GM12878 (cell line): ENCODE data around the gene CPSF4L. TPM values are rescaled to one million over a fixed set of nuclear protein-coding genes. Genes with fewer than 3 reads are reported as not detected.

Source experiments
- ATAC-seq: fragments of 200-7000 bp; cut with Tn5 transposase; 3 replicates; pipeline ENCODE4 v1.9.1; 2020; ENCODE audit warnings: mild to moderate bottlenecking, moderate library complexity
- BruUV-seq: library from RNA; stranded (reverse); fragments of 400-500 nt; replicated peaks from 2 replicates; lab custom pipeline; 2021; lab: Mats Ljungman, UMichigan
- CTCF ChIA-PET: fragments of 300-600 bp; sonication (Branson Sonifier 250); formaldehyde crosslinking; extraction: SDS; loops from one replicate; lab custom pipeline; 2021; ENCODE audit warnings: inconsistent platforms; lab: Yijun Ruan, JAX
- POLR2A ChIA-PET: fragments of 350-600 bp; formaldehyde crosslinking; extraction: SDS; loops from one replicate; lab custom pipeline; 2021; ENCODE audit warnings: inconsistent platforms; lab: Charles Lee
- RAD21 ChIA-PET: fragments of 300-600 bp; sonication (Branson Sonifier 250); formaldehyde crosslinking; loops from one replicate; lab custom pipeline; 2023; ENCODE audit warnings: antibody characterized with exemption; ENCODE audit not compliant: unreplicated experiment; lab: Charles Lee
- SMC1A ChIA-PET: fragments of 300-600 bp; sonication (Branson Sonifier 250); formaldehyde crosslinking; loops from one replicate; lab custom pipeline; 2023; ENCODE audit not compliant: unreplicated experiment, uncharacterized antibody; lab: Charles Lee
- DNase-seq: peaks from one replicate; pipeline ENCODE4 v3.0.0-alpha.2; 2011; ENCODE audit warnings: low read depth, low spot score
- FAIRE-seq: peaks from 3 replicates; lab custom pipeline; 2011; peaks lifted over from hg19 to GRCh38; lab: Jason Lieb, UNC
- H2AFZ ChIP-seq: 2 replicates; pipeline ENCODE4 v1.6.0; 2011; ENCODE audit warnings: low read depth, low read length, control low read depth; ENCODE audit not compliant: control insufficient read depth
- H3K27ac ChIP-seq: 2 replicates; pipeline ENCODE4 v1.5.1; 2011; ENCODE audit warnings: control low read depth; ENCODE audit not compliant: control insufficient read depth, insufficient read depth
- H3K27me3 ChIP-seq, 2 experiments: replicated peaks in 1 of 2; 2 replicates each; pipeline versions ENCODE4 v1.6.0 to v1.6.1; 2011; ENCODE audit warnings: low read length in 1 of 2; ENCODE audit not compliant: control insufficient read depth in 2 of 2, insufficient read depth in 2 of 2
- H3K36me3 ChIP-seq, 2 experiments: 2 replicates each; pipeline ENCODE4 v1.5.1; 2011; ENCODE audit warnings: low read length in 1 of 2; ENCODE audit not compliant: control insufficient read depth in 2 of 2, insufficient read depth in 2 of 2
- H3K4me1 ChIP-seq: 2 replicates; pipeline ENCODE4 v1.6.1; 2011; ENCODE audit warnings: mild to moderate bottlenecking, low read length, moderate library complexity, mixed read lengths; ENCODE audit not compliant: control insufficient read depth, insufficient read depth
- H3K4me2 ChIP-seq: 2 replicates; pipeline ENCODE4 v1.6.0; 2011; ENCODE audit warnings: control low read depth; ENCODE audit not compliant: control insufficient read depth, insufficient read depth
- H3K4me3 ChIP-seq: fragments of 200-600 bp; sonication (generic); 2 replicates; pipeline ENCODE4 v1.5.1; 2016
- H3K79me2 ChIP-seq: 2 replicates; pipeline ENCODE4 v1.6.0; 2011; ENCODE audit warnings: low read length; ENCODE audit not compliant: control insufficient read depth, insufficient read depth
- H3K9ac ChIP-seq: 2 replicates; pipeline ENCODE4 v1.8.0; 2011; ENCODE audit warnings: low read length, control low read depth, mixed read lengths; ENCODE audit not compliant: control insufficient read depth, insufficient read depth
- H3K9me3 ChIP-seq: replicated peaks from 3 replicates; pipeline ENCODE4 v1.5.1; 2011; ENCODE audit warnings: mild to moderate bottlenecking, low read length; ENCODE audit not compliant: control insufficient read depth, insufficient read depth
- H4K20me1 ChIP-seq: 2 replicates; pipeline ENCODE4 v1.6.0; 2011; ENCODE audit not compliant: control insufficient read depth, insufficient read depth
- BACH1 ChIP-seq: fragments of 450-650 bp; IDR thresholded peaks from 2 replicates; pipeline ENCODE4 v1.6.1; 2017; ENCODE audit warnings: mild to moderate bottlenecking, borderline replicate concordance
- BHLHE40 ChIP-seq, 2 experiments: fragments of 450-650 bp in 1 of 2; IDR thresholded peaks; 2 replicates each; pipeline ENCODE4 v1.6.1; 2011 to 2017; ENCODE audit warnings: low read depth in 2 of 2, borderline replicate concordance in 1 of 2, improper control_type of control experiment in 1 of 2, low read length in 1 of 2, mild to moderate bottlenecking in 1 of 2
- CUX1 ChIP-seq: IDR thresholded peaks from 2 replicates; pipeline ENCODE4 v1.6.1; 2012; ENCODE audit warnings: improper control_type of control experiment, low read depth, low read length; ENCODE audit not compliant: insufficient replicate concordance
- ETV6 ChIP-seq, 2 experiments: fragments of 450-650 bp in 1 of 2; IDR thresholded peaks in 1 of 2; conservative IDR thresholded peaks in 1 of 2; 2 replicates each; pipeline ENCODE4 v1.6.1; 2014; ENCODE audit warnings: antibody characterized with exemption in 1 of 2, borderline replicate concordance in 1 of 2, low read depth in 1 of 2, mild to moderate bottlenecking in 1 of 2, moderate library complexity in 1 of 2
- JUNB ChIP-seq: IDR thresholded peaks from 2 replicates; pipeline ENCODE4 v1.6.1; 2016; ENCODE audit warnings: antibody characterized with exemption, mild to moderate bottlenecking
- KAT2A ChIP-seq: conservative IDR thresholded peaks from 2 replicates; pipeline ENCODE4 v1.6.1; 2011; ENCODE audit warnings: low read depth, low read length; ENCODE audit not compliant: control insufficient read depth
- MXI1 ChIP-seq: fragments of 150-350 bp; IDR thresholded peaks from 2 replicates; pipeline ENCODE4 v1.6.1; 2011; ENCODE audit warnings: low read depth, mild to moderate bottlenecking, inconsistent platforms, low read length, improper control_type of control experiment
- NR2F1 ChIP-seq: fragments of 450-650 bp; conservative IDR thresholded peaks from 2 replicates; pipeline ENCODE4 v1.6.1; 2017; ENCODE audit warnings: mild to moderate bottlenecking
- RCOR1 ChIP-seq: conservative IDR thresholded peaks from 2 replicates; pipeline ENCODE4 v1.6.1; 2012; ENCODE audit warnings: low read depth, low read length, improper control_type of control experiment
- RFX5 ChIP-seq: IDR thresholded peaks from 2 replicates; pipeline ENCODE4 v1.6.1; 2011; ENCODE audit warnings: low read depth, low read length, improper control_type of control experiment
- SMC3 ChIP-seq: IDR thresholded peaks from 2 replicates; pipeline ENCODE4 v1.6.1; 2011; ENCODE audit warnings: low read length, improper control_type of control experiment, borderline replicate concordance
- SUPT20H ChIP-seq: IDR thresholded peaks from 2 replicates; pipeline ENCODE4 v1.6.1; 2011; ENCODE audit warnings: low read depth, mild to moderate bottlenecking, low read length, moderate library complexity, borderline replicate concordance; ENCODE audit not compliant: control insufficient read depth
- TBL1XR1 ChIP-seq: IDR thresholded peaks from 2 replicates; pipeline ENCODE4 v1.6.1; 2012; ENCODE audit warnings: low read depth, low read length, improper control_type of control experiment
- TCF12 ChIP-seq: IDR thresholded peaks from 2 replicates; pipeline ENCODE4 v1.6.1; 2011; ENCODE audit warnings: low read depth, mild to moderate bottlenecking, low read length
- YY1 ChIP-seq: IDR thresholded peaks from 2 replicates; pipeline ENCODE4 v1.6.1; 2011; ENCODE audit warnings: low read depth, mild to moderate bottlenecking, low read length
- WGBS: methylation state at CpG from one replicate; pipeline ENCODE4 v1.1.6; 2016; ENCODE audit warnings: low lambda C conversion rate; ENCODE audit not compliant: insufficient replicate concordance, insufficient coverage; ENCODE audit errors: missing lambda C conversion rate; 5-methylcytosine and 5-hydroxymethylcytosine counted together
- in situ Hi-C: fragments of 300-500 bp; cut with MboI; formaldehyde crosslinking; loops from 9 replicates; pipeline ENCODE4 v1.14.3; 2018; ENCODE audit warnings: mixed read lengths
- intact Hi-C: fragments of 100-400 bp; cut with micrococcal nuclease; formaldehyde crosslinking; loops from one replicate; pipeline ENCODE4 v1.14.2; 2022; ENCODE audit not compliant: unreplicated experiment
- polyA plus RNA-seq, 11 experiments: library from polyadenylated mRNA; depleted of rRNA in 4 of 11; unstranded in 6 of 11; stranded (reverse) in 5 of 11; fragments of >200 nt; fragmentation: Nextera tagmentation in 4 of 11; fragmentation: Illumina TruSeq in 1 of 11; extraction: Ambion mirVana in 4 of 11; extraction: Trizol in 1 of 11; gene quantifications; 1 replicate in 1 of 11; 2 replicates in 10 of 11; pipeline versions ENCODE4 v1.2.1 to v1.2.3, GENCODE V29; 2011 to 2016; ENCODE audit warnings: inconsistent platforms in 2 of 11, missing spikeins in 2 of 11, low read depth in 1 of 11
- total RNA-seq, 4 experiments: library from RNA; depleted of rRNA in 3 of 4; stranded (reverse); fragments of >200 nt in 3 of 4; fragmentation: Illumina TruSeq in 1 of 4; extraction: Trizol in 1 of 4; gene quantifications; 2 replicates each; pipeline versions ENCODE4 v1.2.1 to v1.2.3, GENCODE V29; 2013 to 2021
- TF ChIP-seq, protein P1 (sequence below): fragments of 150-350 bp; IDR thresholded peaks from 2 replicates; pipeline ENCODE4 v1.6.1; 2014; ENCODE audit warnings: mild to moderate bottlenecking, low read depth, low read length

CPSF4L gene
- total and polyA plus RNA-seq, 10 of the 15 experiments (the other 5 are each of a cell fraction or from before 2014, with no cell fraction given), result not detected

GRCh38 chr17:73228748-73229236 lies 32.9 kb downstream of the CPSF4L start:
- H3K9ac ChIP-seq, result peak overlapping the region; percentile 22; the same call in 1 of the 2 replicates
- DNase-seq, result no peak
- no peak for FAIRE-seq
- no peaks in the 10 kb centered on the region for H3K36me3 ChIP-seq
- ChIA-PET RAD21 (interaction anchor here (0.6 to 3.6 kb wide), 13 partner anchors 8 to 672 kb away, joined by 3 to 21 read pairs (median 5); partner anchors contain the start of genes COG1 and SSTR2), POLR2A (interaction anchor here (0.7 to 2.3 kb wide), 8 partner anchors 9 to 136 kb away, joined by 3 to 11 read pairs (median 3); no protein-coding TSS in a partner anchor), CTCF (interaction anchor here (1.0 to 3.8 kb wide), 10 partner anchors 9 to 502 kb away, joined by 3 to 32 read pairs (median 8); partner anchors contain the start of gene COG1), SMC1A (interaction anchor here (1.0 to 8.2 kb wide), 16 partner anchors 10 to 668 kb away, joined by 3 to 61 read pairs (median 6); partner anchors contain the start of gene COG1)
- H3K27ac ChIP-seq, result peak overlapping the region; percentile 58
- peaks cover 85% of the 10 kb centered on the region for H3K79me2 ChIP-seq
- ATAC-seq, result peak; percentile 50
- no peaks in the 10 kb centered on the region for H4K20me1 ChIP-seq
- no peak overlapping the region for H2AFZ ChIP-seq
- H3K4me1 ChIP-seq, result peaks cover 24% of the 10 kb centered on the region
- H3K4me3 ChIP-seq, result peak overlapping the region; percentile 11; the same call in 1 of the 2 replicates
- H3K4me2 ChIP-seq, result peak overlapping the region; percentile 82
- H3K27me3 ChIP-seq, result no peaks in the 10 kb centered on the region
- WGBS, result 0% methylated on average over 2 of the region's 2 CpGs
- intact Hi-C loops, result no loop called here
- H3K9me3 ChIP-seq, result no peaks in the 10 kb centered on the region
- in situ Hi-C loops, result no loop called here
- TSS peak; percentile 36 for BruUV-seq
- TF ChIP-seq BHLHE40 (IDR thresholded peaks at IDR 0.05; ENCODE audit: borderline replicate concordance in 1 of 2, low read depth in 2 of 2, low read length in 1 of 2) (peak in 1 of 2 experiments; percentile 19; a peak in 1 of 4 replicates), RFX5 (0 out of 2 replicates have a peak, but pooled peaks have one; percentile 41), YY1 (0 out of 2 replicates have a peak, but pooled peaks have one; percentile 23), ETV6 (conservative IDR thresholded peaks at IDR 0.05 in 1 of 2, IDR thresholded peaks at IDR 0.05 in 1 of 2; ENCODE audit: borderline replicate concordance in 1 of 2, low read depth in 1 of 2) (no peak), NR2F1 (no peak), MXI1 (peak; percentile 53; the same call in 1 of the 2 replicates), TCF12 (peak; percentile 71), KAT2A (no peak), BACH1 (peak; percentile 97; the same call in 1 of the 2 replicates), SUPT20H (no peak), RCOR1 (no peak), TBL1XR1 (no peak), JUNB (0 out of 2 replicates have a peak, but pooled peaks have one; percentile 13), CUX1 (peak; percentile 61), SMC3 (no peak)
- TF ChIP-seq, protein P1, sequence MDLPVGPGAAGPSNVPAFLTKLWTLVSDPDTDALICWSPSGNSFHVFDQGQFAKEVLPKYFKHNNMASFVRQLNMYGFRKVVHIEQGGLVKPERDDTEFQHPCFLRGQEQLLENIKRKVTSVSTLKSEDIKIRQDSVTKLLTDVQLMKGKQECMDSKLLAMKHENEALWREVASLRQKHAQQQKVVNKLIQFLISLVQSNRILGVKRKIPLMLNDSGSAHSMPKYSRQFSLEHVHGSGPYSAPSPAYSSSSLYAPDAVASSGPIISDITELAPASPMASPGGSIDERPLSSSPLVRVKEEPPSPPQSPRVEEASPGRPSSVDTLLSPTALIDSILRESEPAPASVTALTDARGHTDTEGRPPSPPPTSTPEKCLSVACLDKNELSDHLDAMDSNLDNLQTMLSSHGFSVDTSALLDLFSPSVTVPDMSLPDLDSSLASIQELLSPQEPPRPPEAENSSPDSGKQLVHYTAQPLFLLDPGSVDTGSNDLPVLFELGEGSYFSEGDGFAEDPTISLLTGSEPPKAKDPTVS, result no peak
